Stomach (tissue), 4 donors: Measurements from ENCODE around the gene NXN.

Source experiments
- CTCF ChIP-seq, 7 experiments: fragments of 450-650 bp in 4 of 7; fragments of 200-600 bp in 3 of 7; sonication (generic) in 3 of 7; IDR thresholded peaks; one replicate each; pipeline ENCODE4 v1.5.1; 2016 to 2019; ENCODE audit warnings: antibody characterized with exemption in 7 of 7, control low read depth in 2 of 7, mild to moderate bottlenecking in 1 of 7
- EP300 ChIP-seq: sonication (generic); formaldehyde crosslinking; IDR thresholded peaks from one replicate; pipeline ENCODE4 v1.6.1; 2017; ENCODE audit warnings: antibody characterized with exemption
- POLR2AphosphoS5 ChIP-seq, 3 donors: sonication (generic); formaldehyde crosslinking; IDR thresholded peaks; one replicate each; pipeline ENCODE4 v1.6.1; 2016; ENCODE audit warnings: antibody characterized with exemption in 3 of 3

GRCh38 chr17:819251-819650, 160.3 kb downstream of the NXN start:
- TF ChIP-seq CTCF (IDR thresholded peaks at IDR 0.05) (no peak), EP300 (no peak), POLR2AphosphoS5 (IDR thresholded peaks at IDR 0.05) (no peak)
